NT2/D1 (cell line): ENCODE data around the gene DBX1.

Experiments
- YY1 ChIP-seq: IDR thresholded peaks from 2 replicates; pipeline ENCODE4 v1.6.1; 2011; ENCODE audit not compliant: insufficient read length, insufficient read depth
- ZNF274 ChIP-seq: IDR thresholded peaks from 2 replicates; pipeline ENCODE4 v1.6.1; 2011; ENCODE audit warnings: mild to moderate bottlenecking, low read depth, low read length

DNA sequence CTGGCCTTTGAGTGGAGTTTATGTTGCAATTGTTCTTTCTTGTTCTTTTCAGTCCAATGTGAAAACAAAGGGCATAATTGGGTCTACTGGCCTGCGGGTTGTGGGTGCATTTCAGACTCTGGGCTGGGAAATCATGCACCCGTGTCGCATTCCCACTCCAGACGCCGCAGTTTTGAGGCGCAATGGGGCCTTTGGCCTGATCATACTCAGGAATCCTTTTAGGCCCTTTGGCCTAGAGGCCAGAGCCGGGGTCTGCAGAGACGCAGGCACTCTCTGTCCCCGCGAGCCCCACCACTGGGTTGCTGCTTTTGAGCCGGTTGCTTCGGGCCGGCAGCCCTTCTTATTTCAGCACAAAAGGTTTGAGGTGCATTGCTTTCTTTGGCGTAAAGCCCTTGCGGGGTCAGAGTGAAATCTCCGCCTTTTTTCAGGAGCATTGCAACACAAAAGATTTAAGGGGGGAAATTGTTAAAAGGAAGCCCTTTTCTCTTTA is 48.4 kb upstream of the DBX1 start:
- TF ChIP-seq ZNF274: no peak
- no peak for TF ChIP-seq YY1
